ENCODE measurements around the gene NUDT19.

- TF ChIP-seq CTCF (IDR thresholded peaks at IDR 0.05 in 2 of 3, conservative IDR thresholded peaks at IDR 0.05 in 1 of 3; ENCODE audit: borderline replicate concordance in 1 of 3, insufficient read depth in 1 of 3, low read depth in 2 of 3, low read length in 2 of 3): no peak
- TF ChIP-seq REST (IDR thresholded peaks at IDR 0.05; ENCODE audit: low read depth): no peak
- no peak for TF ChIP-seq SP1 (IDR thresholded peaks at IDR 0.05; ENCODE audit: low read depth)
- TF ChIP-seq POLR2AphosphoS5 (IDR thresholded peaks at IDR 0.05; ENCODE audit: low read depth, low read length): no peak
- TF ChIP-seq CEBPB (IDR thresholded peaks at IDR 0.05; ENCODE audit: low read depth): no peak
- TF ChIP-seq JUND (IDR thresholded peaks at IDR 0.05): no peak
- TF ChIP-seq EZH2phosphoT487 (IDR thresholded peaks at IDR 0.05; ENCODE audit: borderline replicate concordance): no peak
These were observed 1.1 kb downstream of the NUDT19 start for GRCh38 chr19:32692727-32693061.
